Stimulated activated CD8-positive, alpha-beta memory T cell treated with anti-CD3 and anti-CD28 coated beads, Interleukin-2, amount 100 ng/mL, for 48 hours (primary cell): ENCODE measurements around the gene CASZ1.

Experiments
- DNase-seq, 2 donors: peaks; one replicate each; pipeline ENCODE4 v3.0.0-alpha.2; 2020; ENCODE audit warnings: low read depth in 2 of 2

The CASZ1 gene

DNA sequence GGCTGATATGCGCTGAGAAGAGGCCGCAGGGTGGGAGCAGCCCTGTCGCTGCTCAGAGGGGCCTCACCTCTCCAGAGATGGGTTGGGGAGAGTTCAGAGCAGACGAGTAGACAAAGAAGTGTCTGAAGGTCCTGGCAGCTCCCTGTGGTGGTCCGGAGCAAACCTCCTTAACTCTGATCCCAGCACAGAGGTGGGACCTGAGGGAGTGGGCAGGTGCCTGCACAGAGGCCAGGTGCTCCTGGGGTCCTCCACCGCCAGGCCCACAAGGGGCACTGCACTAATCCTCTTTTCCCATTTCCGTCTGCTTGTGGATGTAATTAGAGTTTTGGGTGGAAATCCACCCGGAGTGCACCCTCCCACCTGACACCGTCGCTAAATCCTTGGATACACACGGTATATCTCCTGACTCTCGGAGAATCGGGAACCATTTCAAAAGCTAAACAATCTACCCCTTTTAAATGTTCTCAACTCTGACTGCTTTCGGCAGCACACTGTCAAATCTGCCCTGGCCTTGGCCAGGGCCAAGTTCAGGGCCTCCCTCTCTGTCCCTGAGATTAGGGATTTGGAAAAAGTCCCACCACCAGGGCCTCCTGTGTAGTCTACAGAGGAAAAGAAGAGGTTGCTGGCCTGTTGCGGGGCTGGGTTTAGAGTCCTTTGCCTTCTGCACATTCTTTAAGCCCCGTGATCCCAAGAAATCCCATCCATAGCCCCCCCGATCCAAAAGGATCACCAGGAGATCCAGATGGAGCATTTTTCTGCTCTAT lies 22.4 kb downstream of the CASZ1 start:
- DNase-seq = no peak

GRCh38 chr1:10773376-10773775 lies 23.1 kb downstream of the CASZ1 start:
- DNase-seq = no peak

GRCh38 chr1:10772711-10773110 lies 23.7 kb downstream of the CASZ1 start:
- no peak for DNase-seq

DNA sequence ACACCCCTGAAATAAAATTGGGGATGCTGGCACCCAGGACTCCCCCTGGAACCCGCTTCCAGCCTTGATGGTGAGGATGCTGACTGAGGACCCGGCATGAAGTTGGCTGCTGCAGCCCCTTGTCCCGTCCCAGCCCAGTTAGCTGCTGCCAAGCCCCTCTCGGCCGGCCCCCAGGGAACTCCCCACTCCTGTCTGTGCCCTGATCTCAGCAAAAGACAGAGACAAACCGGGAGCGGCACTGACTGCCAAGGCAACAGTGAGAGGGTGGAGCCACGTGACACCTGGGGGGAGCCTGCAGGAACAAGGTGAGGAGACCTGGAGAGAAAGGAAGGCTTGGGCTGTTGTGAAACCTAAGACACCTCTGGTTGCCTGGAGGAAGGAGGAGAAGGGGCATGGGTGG lies 24.7 kb downstream of the CASZ1 start:
- DNase-seq = no peak

DNA sequence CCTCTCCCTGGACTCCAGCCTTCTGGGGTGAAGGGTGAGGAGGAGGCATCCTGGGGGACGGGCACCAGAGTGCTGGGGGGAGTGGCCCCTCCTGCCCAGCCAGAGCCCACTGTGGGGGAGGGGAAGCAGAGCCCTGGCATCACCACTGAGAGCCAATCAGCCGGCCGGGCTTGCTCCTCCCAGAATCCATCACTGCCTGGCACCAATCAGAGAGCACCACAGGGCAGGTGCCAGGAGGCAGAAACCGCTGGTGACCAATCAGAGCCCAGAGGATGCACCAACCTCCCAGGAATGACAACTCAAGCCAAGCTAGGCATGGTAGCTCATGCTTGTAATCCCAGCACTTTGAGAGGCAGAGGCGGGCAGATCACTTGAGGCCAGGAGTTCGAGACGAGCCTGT lies 27.9 kb downstream of the CASZ1 start:
- no peak for DNase-seq

- no peak for DNase-seq
Observed at GRCh38 chr1:10767282-10767681, 29.2 kb downstream of the CASZ1 start.

DNA sequence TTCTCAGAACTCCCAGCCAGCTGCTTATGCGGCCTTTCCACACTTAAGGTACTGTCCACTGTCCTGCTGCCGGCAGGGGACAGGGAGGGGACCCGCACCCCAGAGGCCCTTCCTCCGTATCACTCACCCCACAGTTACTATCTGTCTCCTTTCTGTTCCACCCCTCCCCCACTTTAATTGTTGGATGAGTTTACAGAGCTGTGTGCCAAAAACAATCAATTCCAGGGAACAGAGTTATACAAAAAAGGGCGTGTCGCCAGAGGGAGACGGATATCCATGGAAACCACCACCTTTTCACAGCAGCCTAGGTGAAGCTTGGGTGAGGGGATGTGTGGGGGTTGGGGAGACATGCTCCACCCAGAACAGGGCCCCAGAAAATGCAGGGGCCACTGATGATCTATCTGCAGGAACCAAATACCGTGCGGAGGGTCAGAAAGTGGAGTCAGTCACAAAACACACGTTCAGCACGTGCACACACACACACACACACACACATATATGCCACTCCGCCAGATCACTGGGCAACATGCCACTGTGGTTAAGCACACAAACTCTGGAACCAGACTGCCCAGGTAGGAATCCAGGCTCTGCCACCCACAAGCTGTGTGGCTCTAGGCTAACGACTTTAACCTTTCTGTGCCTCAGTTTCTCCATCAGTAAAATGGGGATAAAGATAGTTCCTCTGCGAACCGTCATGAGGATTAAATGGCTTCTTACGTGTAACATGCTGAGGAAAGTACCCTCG lies 30.5 kb downstream of the CASZ1 start:
- no peak for DNase-seq

- no peak for DNase-seq
Observed at GRCh38 chr1:10765304-10765703, 31.1 kb downstream of the CASZ1 start.

GRCh38 chr1:10764296-10764798 lies 32.1 kb downstream of the CASZ1 start:
- DNase-seq = no peak

DNA sequence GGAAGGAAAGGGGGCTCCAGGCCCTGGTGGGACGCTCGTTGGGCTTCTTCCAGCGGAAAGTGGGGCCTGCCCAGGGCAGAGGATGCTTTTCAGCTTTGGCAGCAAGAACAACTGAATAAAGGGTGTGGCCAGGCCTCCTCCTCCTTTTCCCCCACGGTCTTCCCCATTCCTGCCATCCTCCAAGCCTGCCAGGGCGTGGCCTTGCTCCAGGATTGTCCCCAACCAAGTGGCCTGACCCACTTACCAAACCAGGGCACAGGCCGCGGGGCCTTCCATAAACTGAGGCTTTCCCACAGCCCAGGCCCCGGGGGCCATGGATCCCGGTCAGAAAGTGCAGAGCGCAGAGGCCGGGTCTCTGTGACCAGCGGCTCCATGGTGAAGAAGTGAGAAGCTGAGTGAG lies 33.6 kb downstream of the CASZ1 start:
- DNase-seq = no peak

GRCh38 chr1:10762153-10762523 lies 34.3 kb downstream of the CASZ1 start:
- no peak for DNase-seq

- no peak for DNase-seq
Observed at GRCh38 chr1:10761503-10762152, 34.8 kb downstream of the CASZ1 start.

- DNase-seq = no peak
Observed at GRCh38 chr1:10760566-10761502, 35.6 kb downstream of the CASZ1 start.

GRCh38 chr1:10759413-10760200 lies 36.8 kb downstream of the CASZ1 start:
- DNase-seq = no peak

DNA sequence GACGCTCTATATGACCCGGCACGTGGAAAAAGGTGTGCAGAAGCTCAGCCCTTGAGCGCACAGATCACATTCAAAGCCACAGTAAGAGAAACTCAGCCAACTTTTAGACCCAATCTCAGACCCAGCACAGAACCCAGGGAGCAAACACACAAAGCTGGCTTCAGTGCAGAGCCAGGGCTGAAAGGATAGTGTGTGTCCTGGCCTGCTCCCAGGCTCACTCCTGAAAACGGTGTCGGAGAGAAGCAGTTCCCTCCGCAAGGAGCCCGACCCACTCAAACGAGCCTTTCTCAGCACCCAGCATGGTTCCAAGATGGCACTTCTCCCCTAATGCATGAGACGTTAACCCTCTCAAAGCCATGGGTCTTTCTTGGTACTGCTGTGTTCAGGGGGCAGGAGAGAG lies 39.6 kb downstream of the CASZ1 start:
- no peak for DNase-seq

- DNase-seq = peak; percentile 25 to 30
Observed at GRCh38 chr1:10755970-10756521, 40.4 kb downstream of the CASZ1 start.

GRCh38 chr1:10754568-10755329 lies 41.7 kb downstream of the CASZ1 start:
- no peak for DNase-seq

GRCh38 chr1:10753299-10753698 lies 43.1 kb downstream of the CASZ1 start:
- DNase-seq = no peak

DNA sequence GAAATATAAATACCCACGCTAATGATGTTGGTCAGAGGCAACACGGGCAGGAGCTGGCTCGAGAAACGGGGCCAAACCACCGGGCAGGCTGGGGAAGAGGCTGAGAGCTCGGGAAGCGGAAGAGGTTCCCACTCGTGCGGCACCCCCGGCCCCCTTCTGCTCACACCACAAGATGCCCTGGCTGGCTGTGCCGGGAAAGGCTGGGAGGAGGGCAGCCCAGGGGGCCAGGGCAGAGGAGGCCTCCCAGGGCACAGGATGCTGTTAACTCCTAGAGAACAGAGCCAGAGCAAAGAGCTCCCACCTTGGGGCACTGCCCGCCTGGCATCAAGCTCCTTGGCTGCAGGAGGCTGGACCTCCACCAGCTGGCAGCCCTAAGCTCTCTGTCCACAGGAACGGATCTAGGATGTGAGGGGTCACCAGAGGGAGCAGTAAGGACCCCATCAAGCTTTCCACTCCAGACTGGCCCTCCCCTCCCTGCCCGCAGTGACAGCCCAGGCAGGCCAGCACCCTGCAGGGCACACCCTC lies 44.8 kb downstream of the CASZ1 start:
- no peak for DNase-seq
